ENCODE measurements around the gene AMFR. TPM values are rescaled to one million over a fixed set of nuclear protein-coding genes. Genes with fewer than 3 reads are reported as not detected.

The AMFR gene
- total RNA-seq, 1 experiment from 2014 or later: 25.6 TPM

- TF ChIP-seq, protein P1, sequence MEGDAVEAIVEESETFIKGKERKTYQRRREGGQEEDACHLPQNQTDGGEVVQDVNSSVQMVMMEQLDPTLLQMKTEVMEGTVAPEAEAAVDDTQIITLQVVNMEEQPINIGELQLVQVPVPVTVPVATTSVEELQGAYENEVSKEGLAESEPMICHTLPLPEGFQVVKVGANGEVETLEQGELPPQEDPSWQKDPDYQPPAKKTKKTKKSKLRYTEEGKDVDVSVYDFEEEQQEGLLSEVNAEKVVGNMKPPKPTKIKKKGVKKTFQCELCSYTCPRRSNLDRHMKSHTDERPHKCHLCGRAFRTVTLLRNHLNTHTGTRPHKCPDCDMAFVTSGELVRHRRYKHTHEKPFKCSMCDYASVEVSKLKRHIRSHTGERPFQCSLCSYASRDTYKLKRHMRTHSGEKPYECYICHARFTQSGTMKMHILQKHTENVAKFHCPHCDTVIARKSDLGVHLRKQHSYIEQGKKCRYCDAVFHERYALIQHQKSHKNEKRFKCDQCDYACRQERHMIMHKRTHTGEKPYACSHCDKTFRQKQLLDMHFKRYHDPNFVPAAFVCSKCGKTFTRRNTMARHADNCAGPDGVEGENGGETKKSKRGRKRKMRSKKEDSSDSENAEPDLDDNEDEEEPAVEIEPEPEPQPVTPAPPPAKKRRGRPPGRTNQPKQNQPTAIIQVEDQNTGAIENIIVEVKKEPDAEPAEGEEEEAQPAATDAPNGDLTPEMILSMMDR (conservative IDR thresholded peaks at IDR 0.05): no peak
- Histone ChIP-seq H3K79me2 (ENCODE audit: insufficient read depth, low read length) (no peaks in the 10 kb centered on the region), H3K4me2 (ENCODE audit: insufficient read depth, insufficient read length, low read length) (no peak overlapping the region), H3K9me3 (ENCODE audit: control insufficient read depth, low read depth, low read length) (no peaks in the 10 kb centered on the region), H2BK12ac (ENCODE audit: insufficient read length, low read depth, low read length) (no peak overlapping the region), H2BK120ac (ENCODE audit: low read depth, low read length, poor library complexity, severe bottlenecking) (no peak overlapping the region), H3K23me2 (ENCODE audit: insufficient read length, low read depth, low read length, poor library complexity, severe bottlenecking) (no peaks in the 10 kb centered on the region), H3K56ac (ENCODE audit: insufficient read length, low read depth, low read length) (no peak overlapping the region), H3K18ac (ENCODE audit: insufficient read length, low read depth, low read length) (no peak overlapping the region), H2BK5ac (ENCODE audit: insufficient read length, low read length) (no peak overlapping the region), H3K79me1 (ENCODE audit: insufficient read depth, low read depth, low read length, poor library complexity, severe bottlenecking) (no peaks in the 10 kb centered on the region), H2BK15ac (ENCODE audit: low read depth, low read length) (no peak overlapping the region), H2BK20ac (ENCODE audit: low read depth, low read length, poor library complexity, severe bottlenecking) (no peak overlapping the region), H3K4ac (ENCODE audit: low read depth, low read length) (no peak overlapping the region), H3K4me1 (ENCODE audit: insufficient read depth, low read length) (no peaks in the 10 kb centered on the region), H4K8ac (replicated peaks; ENCODE audit: insufficient read length, low read depth, low read length) (no peak overlapping the region), H2AK5ac (ENCODE audit: insufficient read length, low read length) (no peak overlapping the region), H4K20me1 (ENCODE audit: control insufficient read depth, insufficient read depth, insufficient read length) (no peaks in the 10 kb centered on the region), H2AFZ (ENCODE audit: low read length) (no peak overlapping the region), H3K27ac (ENCODE audit: insufficient read length, low read depth, low read length) (no peak overlapping the region), H3K27me3 (ENCODE audit: insufficient read depth, low read length) (no peaks in the 10 kb centered on the region), H3K9ac (ENCODE audit: extremely low read depth, insufficient read length, low read length) (no peak overlapping the region), H3K14ac (ENCODE audit: insufficient read depth, low read length) (no peak overlapping the region), H3T11ph (ENCODE audit: low read length) (no peak overlapping the region), H4K91ac (ENCODE audit: insufficient read length, low read depth, low read length) (no peak overlapping the region), H3K23ac (ENCODE audit: insufficient read length, low read depth, low read length) (no peak overlapping the region), H4K5ac (ENCODE audit: insufficient read length, low read depth, low read length) (no peak overlapping the region)
- H3K27ac Mint-ChIP-seq: peak overlapping the region in 1 of 3 experiments; percentile 54; a peak in 2 of 7 replicates
- no peaks in the 10 kb centered on the region for H3K4me1 Mint-ChIP-seq
- H3K4me3 Mint-ChIP-seq: no peak overlapping the region
- no peaks in the 10 kb centered on the region for H3K27me3 Mint-ChIP-seq (ENCODE audit: low read depth)
- DNase-seq: no peak
- peaks cover 19 to 54% (median 46%) of the 10 kb centered on the region in 3 experiments for H3K36me3 Mint-ChIP-seq (ENCODE audit: insufficient read depth in 1 of 3, low read depth in 3 of 3)
- peaks cover 2 to 3% of the 10 kb centered on the region in 2 experiments; a peak in 3 of 5 replicates for H3K9me3 Mint-ChIP-seq
- WGBS (ENCODE audit: extremely low coverage, insufficient read length, low lambda C conversion rate): no CpG with 5 or more reads among the region's 5 CpGs
Observed at GRCh38 chr16:56400458-56400857, 24.9 kb downstream of the AMFR start.
